NCI-H2081 (cell line): ENCODE data around the gene SDHB.

Experiments used
- DNase-seq, 2 experiments: peaks; one replicate each; lab custom pipeline; 2025; lab: John Stamatoyannopoulos, UW

Gene SDHB

DNA sequence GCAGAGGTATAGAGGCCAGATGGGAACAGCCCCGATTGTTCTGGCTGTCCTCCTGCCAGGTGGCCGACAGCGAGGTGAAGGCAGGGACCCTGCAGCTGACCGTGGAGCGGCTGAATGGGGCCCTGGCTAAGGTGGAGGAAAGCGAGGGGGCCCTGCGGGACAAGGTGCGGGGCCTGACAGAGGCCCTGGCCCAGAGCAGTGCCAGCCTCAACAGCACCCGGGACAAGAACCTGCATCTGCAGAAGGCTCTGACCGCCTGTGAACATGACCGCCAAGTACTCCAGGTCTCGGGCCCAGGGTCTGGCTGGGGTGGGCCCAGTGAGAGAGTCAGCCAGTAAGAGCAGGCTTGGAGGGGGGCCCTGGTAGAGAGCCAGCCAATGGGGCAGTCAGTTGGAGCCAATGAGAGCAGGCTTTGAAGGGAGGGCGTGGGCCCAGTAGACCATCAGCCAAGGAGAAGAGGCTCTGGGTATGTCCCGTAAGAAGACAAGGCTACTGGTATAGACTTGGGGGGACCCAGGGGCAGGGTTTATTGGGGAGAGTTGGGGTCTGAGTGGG is 84.7 kb downstream of the SDHB start:
- DNase-seq: no peak
